ENCODE measurements around the gene CDO1.
A peak's percentile ranks its signal among the peaks of the same experiment; 100 is the strongest.

The CDO1 gene

GRCh38 chr5:115843444-115844130, 27.1 kb upstream of the CDO1 start:
- no peak overlapping the region for H2AK5ac ChIP-seq (ENCODE audit: low read length)
- no CpG with 5 or more reads among the region's 6 CpGs for WGBS (ENCODE audit: extremely low coverage, insufficient coverage, low lambda C conversion rate)
- no peak overlapping the region for H2BK120ac ChIP-seq (ENCODE audit: low read depth, low read length)
- H4K5ac ChIP-seq (ENCODE audit: low read length), result no peak overlapping the region
- H3K9ac ChIP-seq (ENCODE audit: low read length), result no peak overlapping the region
- no peak overlapping the region for H3K4ac ChIP-seq (ENCODE audit: low read depth, low read length)
- peaks cover 2% of the 10 kb centered on the region for H3K4me1 ChIP-seq (ENCODE audit: control insufficient read depth, low read depth, low read length)
- H3K27ac ChIP-seq (ENCODE audit: low read depth, low read length), result no peak overlapping the region
- H3K79me2 ChIP-seq (ENCODE audit: control insufficient read depth, insufficient read depth, low read length), result peaks cover 29% of the 10 kb centered on the region
- no peak overlapping the region for H3K4me3 ChIP-seq (ENCODE audit: low read length)
- no peak overlapping the region for H3K18ac ChIP-seq (ENCODE audit: low read length)
- no peak for DNase-seq
- H2BK15ac ChIP-seq (replicated peaks; ENCODE audit: low read depth), result no peak overlapping the region
- H3K4me2 ChIP-seq (ENCODE audit: low read length), result no peak overlapping the region
- peaks cover 9% of the 10 kb centered on the region for H3K79me1 ChIP-seq (ENCODE audit: low read length)
- no peak overlapping the region for H4K8ac ChIP-seq (ENCODE audit: low read depth, low read length)
- H3K27me3 ChIP-seq (ENCODE audit: insufficient read depth, low read length, poor library complexity), result no peaks in the 10 kb centered on the region
- H3K36me3 ChIP-seq (ENCODE audit: control insufficient read depth, insufficient read depth, low read length), result no peaks in the 10 kb centered on the region
- H3K23ac ChIP-seq (ENCODE audit: low read length), result no peak overlapping the region
- H2BK5ac ChIP-seq (ENCODE audit: low read length), result no peak overlapping the region
- H3K56ac ChIP-seq (ENCODE audit: low read length), result no peak overlapping the region

DNA sequence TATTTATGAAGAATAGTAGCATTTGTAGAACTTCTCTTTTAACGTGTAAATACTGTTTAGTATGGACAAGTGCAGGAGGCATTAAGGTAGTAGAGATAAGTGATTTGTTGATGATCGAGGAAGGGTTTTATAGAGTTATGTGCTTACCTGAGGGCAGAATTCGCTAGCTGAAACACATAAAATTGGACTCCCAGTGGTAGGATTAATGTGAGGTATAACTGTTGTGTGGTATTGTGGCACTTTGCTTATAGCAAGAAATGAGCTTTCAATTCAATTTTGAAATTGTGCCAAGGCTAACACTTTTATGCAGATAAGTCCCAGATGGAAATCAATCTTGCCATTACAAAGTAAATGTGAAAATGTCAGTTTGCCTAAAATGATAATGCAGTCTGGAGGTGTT, 26.5 kb upstream of the CDO1 start:
- H3K23ac ChIP-seq (ENCODE audit: low read length), result no peak overlapping the region
- no peaks in the 10 kb centered on the region for H3K27me3 ChIP-seq (ENCODE audit: insufficient read depth, low read length, poor library complexity)
- H4K5ac ChIP-seq (ENCODE audit: low read length), result no peak overlapping the region
- H2AK5ac ChIP-seq (ENCODE audit: low read length), result no peak overlapping the region
- H3K9ac ChIP-seq (ENCODE audit: low read length), result peak overlapping the region; percentile 35
- H3K36me3 ChIP-seq (ENCODE audit: control insufficient read depth, insufficient read depth, low read length), result no peaks in the 10 kb centered on the region
- no peak overlapping the region for H3K4me3 ChIP-seq (ENCODE audit: low read length)
- peak overlapping the region; percentile 26 for H3K4me2 ChIP-seq (ENCODE audit: low read length)
- H2BK15ac ChIP-seq (replicated peaks; ENCODE audit: low read depth), result no peak overlapping the region
- H3K79me1 ChIP-seq (ENCODE audit: low read length), result peaks cover 9% of the 10 kb centered on the region
- H3K4me1 ChIP-seq (ENCODE audit: control insufficient read depth, low read depth, low read length), result peaks cover 2% of the 10 kb centered on the region
- H3K27ac ChIP-seq (ENCODE audit: low read depth, low read length), result no peak overlapping the region
- H3K56ac ChIP-seq (ENCODE audit: low read length), result peak overlapping the region; percentile 73
- H3K79me2 ChIP-seq (ENCODE audit: control insufficient read depth, insufficient read depth, low read length), result peaks cover 31% of the 10 kb centered on the region
- H3K18ac ChIP-seq (ENCODE audit: low read length), result no peak overlapping the region
- 100% methylated on average over 1 of the region's 3 CpGs for WGBS (ENCODE audit: extremely low coverage, insufficient coverage, low lambda C conversion rate)
- no peak for DNase-seq
- H3K4ac ChIP-seq (ENCODE audit: low read depth, low read length), result no peak overlapping the region
- H2BK120ac ChIP-seq (ENCODE audit: low read depth, low read length), result no peak overlapping the region
- no peak overlapping the region for H2BK5ac ChIP-seq (ENCODE audit: low read length)
- H4K8ac ChIP-seq (ENCODE audit: low read depth, low read length), result no peak overlapping the region

DNA sequence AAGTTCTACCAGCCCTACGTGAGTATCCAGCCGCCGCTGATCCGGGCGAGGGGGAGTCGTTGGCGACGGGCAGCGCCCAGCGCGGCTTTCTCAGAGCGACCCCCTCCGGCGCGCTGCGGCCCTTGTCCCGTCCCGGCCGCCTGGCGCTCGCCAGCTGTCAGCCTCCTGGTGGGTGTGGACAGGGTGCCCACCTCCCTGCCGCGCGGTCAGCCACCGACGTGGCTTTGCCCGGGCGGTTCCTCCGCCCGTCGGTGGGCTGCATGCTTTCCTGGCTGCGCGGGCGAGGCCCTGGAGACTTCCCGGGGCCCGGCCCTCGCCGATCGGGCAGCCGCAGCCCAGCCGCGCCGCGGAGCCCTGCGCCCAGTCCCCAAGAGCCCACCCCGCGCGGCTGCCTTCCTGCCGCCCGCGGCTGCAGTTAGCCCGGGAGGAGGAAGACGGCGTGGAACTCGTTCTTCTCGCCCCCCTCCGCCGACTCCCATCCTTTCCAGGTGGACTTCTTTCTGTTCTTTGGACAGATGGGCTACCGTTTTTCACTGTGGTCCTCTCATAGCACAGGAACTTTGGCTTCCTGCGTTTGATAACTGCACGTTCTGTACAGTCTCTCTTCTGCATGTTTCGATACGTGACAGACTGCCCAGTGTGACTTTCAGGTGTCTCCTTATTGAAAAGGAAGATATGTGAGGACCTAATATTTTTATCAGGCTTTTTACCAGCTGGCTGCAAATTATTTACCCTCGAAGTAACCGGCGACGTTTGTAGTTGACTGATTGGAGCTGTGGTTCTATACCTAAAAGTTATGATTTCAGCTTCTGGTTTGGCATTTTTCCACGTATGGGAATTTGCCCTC, 25.9 kb upstream of the CDO1 start:
- Histone ChIP-seq H3K79me1 (ENCODE audit: low read length) (peaks cover 9% of the 10 kb centered on the region), H3K18ac (ENCODE audit: low read length) (peak overlapping the region; percentile 81), H3K4me1 (ENCODE audit: control insufficient read depth, low read depth, low read length) (peaks cover 2% of the 10 kb centered on the region), H2BK15ac (replicated peaks; ENCODE audit: low read depth) (no peak overlapping the region), H3K4ac (ENCODE audit: low read depth, low read length) (no peak overlapping the region), H2BK120ac (ENCODE audit: low read depth, low read length) (peak overlapping the region; percentile 31), H3K4me3 (ENCODE audit: low read length) (peak overlapping the region; percentile 85), H4K8ac (ENCODE audit: low read depth, low read length) (no peak overlapping the region), H3K4me2 (ENCODE audit: low read length) (peak overlapping the region; percentile 100), H3K56ac (ENCODE audit: low read length) (peak overlapping the region; percentile 98), H3K36me3 (ENCODE audit: control insufficient read depth, insufficient read depth, low read length) (no peaks in the 10 kb centered on the region), H3K23ac (ENCODE audit: low read length) (peak overlapping the region; percentile 36), H3K27ac (ENCODE audit: low read depth, low read length) (peak overlapping the region; percentile 20), H3K9ac (ENCODE audit: low read length) (peak overlapping the region; percentile 84), H2AK5ac (ENCODE audit: low read length) (no peak overlapping the region), H4K5ac (ENCODE audit: low read length) (no peak overlapping the region), H2BK5ac (ENCODE audit: low read length) (no peak overlapping the region), H3K27me3 (ENCODE audit: insufficient read depth, low read length, poor library complexity) (no peaks in the 10 kb centered on the region), H3K79me2 (ENCODE audit: control insufficient read depth, insufficient read depth, low read length) (peaks cover 31% of the 10 kb centered on the region)
- DNase-seq, result no peak
- no CpG with 5 or more reads among the region's 68 CpGs for WGBS (ENCODE audit: extremely low coverage, insufficient coverage, low lambda C conversion rate)

- Histone ChIP-seq H3K4ac (ENCODE audit: low read depth, low read length) (no peak within 1 kb of the TSS), H3K27ac (ENCODE audit: low read depth, low read length) (peak within 1 kb of the TSS; percentile 80), H3K79me1 (ENCODE audit: low read length) (peaks cover 7% of the 10 kb centered on the region), H3K18ac (ENCODE audit: low read length) (peak within 1 kb of the TSS; percentile 89), H3K4me1 (ENCODE audit: control insufficient read depth, low read depth, low read length) (peaks cover 2% of the 10 kb centered on the region), H4K8ac (ENCODE audit: low read depth, low read length) (no peak within 1 kb of the TSS), H2BK5ac (ENCODE audit: low read length) (peak within 1 kb of the TSS; percentile 99), H3K23ac (ENCODE audit: low read length) (peak within 1 kb of the TSS; percentile 36), H3K79me2 (ENCODE audit: control insufficient read depth, insufficient read depth, low read length) (peaks cover 31% of the 10 kb centered on the region), H2BK15ac (replicated peaks; ENCODE audit: low read depth) (no peak within 1 kb of the TSS), H2BK120ac (ENCODE audit: low read depth, low read length) (peak within 1 kb of the TSS; percentile 31), H3K27me3 (ENCODE audit: insufficient read depth, low read length, poor library complexity) (no peaks in the 10 kb centered on the region), H3K36me3 (ENCODE audit: control insufficient read depth, insufficient read depth, low read length) (no peaks in the 10 kb centered on the region), H3K4me3 (ENCODE audit: low read length) (peak within 1 kb of the TSS; percentile 94), H4K5ac (ENCODE audit: low read length) (no peak within 1 kb of the TSS), H2AK5ac (ENCODE audit: low read length) (no peak within 1 kb of the TSS), H3K9ac (ENCODE audit: low read length) (peak within 1 kb of the TSS; percentile 96), H3K56ac (ENCODE audit: low read length) (peak within 1 kb of the TSS; percentile 98), H3K4me2 (ENCODE audit: low read length) (peak within 1 kb of the TSS; percentile 100)
- peak; percentile 97 for DNase-seq
- no CpG with 5 or more reads among the region's 65 CpGs for WGBS (ENCODE audit: extremely low coverage, insufficient coverage, low lambda C conversion rate)
Observed at GRCh38 chr5:115841382-115842088, 25.1 kb upstream of the CDO1 start, which contains the start of the genes AP3S1 and ATG12. Gene AP3S1, plus strand, starts transcription at chr5:115841935. Its CDS starts 103 bp downstream, at chr5:115842038. Gene ATG12, minus strand, starts transcription at chr5:115841565. Its CDS starts 13 bp downstream, at chr5:115841552.

DNA sequence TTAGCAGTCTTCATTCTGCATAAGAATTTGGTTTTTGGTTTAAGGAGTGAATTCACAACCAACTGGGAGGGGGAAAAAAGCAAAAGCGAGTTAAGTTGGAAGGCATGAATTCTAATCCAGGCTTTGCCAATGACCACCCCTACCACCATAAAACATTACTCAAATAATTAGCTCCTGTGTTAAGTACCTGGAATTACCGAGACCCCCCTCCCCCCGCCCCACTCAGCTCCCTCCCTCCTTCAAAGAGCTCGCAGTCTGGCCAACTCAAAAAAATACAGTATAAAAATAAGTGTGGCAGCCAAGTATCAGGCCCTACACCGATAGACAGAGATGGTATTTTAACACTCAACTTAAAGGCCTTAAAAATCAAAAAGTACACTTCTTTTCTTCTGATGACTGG, 24.4 kb upstream of the CDO1 start:
- Histone ChIP-seq H3K4me3 (ENCODE audit: low read length) (peak overlapping the region; percentile 94), H3K4me2 (ENCODE audit: low read length) (peak overlapping the region; percentile 46), H3K9ac (ENCODE audit: low read length) (peak overlapping the region; percentile 96), H2BK15ac (replicated peaks; ENCODE audit: low read depth) (no peak overlapping the region), H2AK5ac (ENCODE audit: low read length) (no peak overlapping the region), H2BK120ac (ENCODE audit: low read depth, low read length) (no peak overlapping the region), H4K5ac (ENCODE audit: low read length) (no peak overlapping the region), H3K27ac (ENCODE audit: low read depth, low read length) (peak overlapping the region; percentile 80), H3K4me1 (ENCODE audit: control insufficient read depth, low read depth, low read length) (peaks cover 2% of the 10 kb centered on the region), H3K79me2 (ENCODE audit: control insufficient read depth, insufficient read depth, low read length) (peaks cover 31% of the 10 kb centered on the region), H3K4ac (ENCODE audit: low read depth, low read length) (no peak overlapping the region), H3K27me3 (ENCODE audit: insufficient read depth, low read length, poor library complexity) (no peaks in the 10 kb centered on the region), H2BK5ac (ENCODE audit: low read length) (no peak overlapping the region), H4K8ac (ENCODE audit: low read depth, low read length) (no peak overlapping the region), H3K79me1 (ENCODE audit: low read length) (peaks cover 9% of the 10 kb centered on the region), H3K23ac (ENCODE audit: low read length) (no peak overlapping the region), H3K56ac (ENCODE audit: low read length) (peak overlapping the region; percentile 98), H3K36me3 (ENCODE audit: control insufficient read depth, insufficient read depth, low read length) (no peaks in the 10 kb centered on the region), H3K18ac (ENCODE audit: low read length) (peak overlapping the region; percentile 89)
- no peak for DNase-seq
- no CpG with 5 or more reads among the region's 5 CpGs for WGBS (ENCODE audit: extremely low coverage, insufficient coverage, low lambda C conversion rate)

All from mesendoderm (in vitro differentiated cells).